C4-2B (cell line): Measurements from ENCODE around the gene TMEM151A.

ENCODE experiments used
- CTCF ChIP-seq: fragments of 450-650 bp; conservative IDR thresholded peaks from 2 replicates; pipeline ENCODE4 v1.5.1; 2017; ENCODE audit warnings: mild to moderate bottlenecking
- ZFX ChIP-seq: fragments of 450-650 bp; IDR thresholded peaks from 2 replicates; pipeline ENCODE4 v1.6.1; 2017

- TF ChIP-seq CTCF (no peak), ZFX (no peak)
These were observed 29.5 kb upstream of the TMEM151A start for GRCh38 chr11:66262191-66262590.
